Activated T-cell treated with anti-CD3 and anti-CD28 coated beads, Interleukin-2, amount 50 U/mL, for 24 hours (primary cell): Measurements from ENCODE around the gene FRK.

Source experiments
- DNase-seq: peaks from one replicate; pipeline ENCODE4 v3.0.0-alpha.2; 2020
- H3K27ac Mint-ChIP-seq: 2 replicates; pipeline ENCODE4 v1.8.0; 2020; ENCODE audit warnings: mild to moderate bottlenecking, mixed read lengths
- H3K27me3 Mint-ChIP-seq: 2 replicates; pipeline ENCODE4 v1.8.0; 2020; ENCODE audit warnings: mixed read lengths
- H3K36me3 Mint-ChIP-seq: 2 replicates; pipeline ENCODE4 v1.8.0; 2020; ENCODE audit warnings: low read depth, mixed read lengths
- H3K4me1 Mint-ChIP-seq: 2 replicates; pipeline ENCODE4 v1.8.0; 2020; ENCODE audit warnings: low read depth, mixed read lengths
- H3K4me3 Mint-ChIP-seq: 2 replicates; pipeline ENCODE4 v1.8.0; 2020; ENCODE audit warnings: mild to moderate bottlenecking, moderate library complexity, mixed read lengths
- H3K9me3 Mint-ChIP-seq: 2 replicates; pipeline ENCODE4 v1.8.0; 2020; ENCODE audit warnings: mixed read lengths

The FRK gene

DNA sequence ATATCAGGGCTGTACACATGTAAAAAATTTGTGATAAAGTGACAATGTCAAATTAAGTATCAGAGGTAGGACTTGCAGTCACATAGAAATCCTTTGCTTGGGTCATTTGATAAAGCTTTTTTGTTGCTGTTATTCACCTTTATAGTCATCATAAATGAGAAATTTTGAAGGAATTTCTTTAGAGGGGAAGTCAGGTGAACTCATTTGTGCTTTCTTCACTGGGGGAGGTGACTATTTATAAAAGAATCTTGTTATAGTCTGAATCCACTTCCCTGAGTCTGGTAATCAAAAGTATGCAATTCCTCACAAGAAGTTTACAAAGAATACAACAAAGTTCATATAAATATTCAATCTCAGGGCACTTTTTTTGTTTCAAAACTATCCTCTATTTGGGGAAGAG is 47.7 kb downstream of the FRK start:
- no peak overlapping the region for H3K4me3 Mint-ChIP-seq
- H3K36me3 Mint-ChIP-seq = no peaks in the 10 kb centered on the region
- no peaks in the 10 kb centered on the region for H3K9me3 Mint-ChIP-seq
- H3K27ac Mint-ChIP-seq = no peak overlapping the region
- peaks cover 45% of the 10 kb centered on the region for H3K27me3 Mint-ChIP-seq
- peaks cover 22% of the 10 kb centered on the region for H3K4me1 Mint-ChIP-seq
- no peak for DNase-seq

DNA sequence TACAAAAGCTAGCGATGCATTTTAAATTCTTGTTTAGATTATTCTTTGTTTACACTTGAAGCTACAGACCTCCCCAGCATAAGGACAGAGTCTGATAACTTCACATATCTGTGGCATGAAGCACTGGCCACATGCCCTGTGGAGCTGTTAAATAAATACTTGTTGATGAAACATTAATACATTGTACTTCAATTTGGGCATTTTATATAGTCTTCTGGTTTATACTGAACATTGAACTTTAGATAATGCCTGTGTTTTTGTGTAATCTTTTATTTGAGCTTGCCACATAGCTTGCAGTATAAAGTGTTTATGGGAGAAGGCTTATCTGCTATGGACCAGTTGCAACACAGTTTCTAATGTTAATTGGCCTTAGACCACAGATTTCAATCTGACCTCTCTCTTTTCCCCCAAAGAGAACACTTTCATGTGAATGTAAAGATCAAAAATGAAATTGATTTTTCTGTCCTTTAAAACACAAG is 48.2 kb downstream of the FRK start:
- Mint-ChIP-seq H3K27ac (no peak overlapping the region), H3K4me1 (peaks cover 22% of the 10 kb centered on the region), H3K27me3 (peaks cover 40% of the 10 kb centered on the region), H3K9me3 (no peaks in the 10 kb centered on the region), H3K36me3 (no peaks in the 10 kb centered on the region), H3K4me3 (no peak overlapping the region)
- DNase-seq = no peak

DNA sequence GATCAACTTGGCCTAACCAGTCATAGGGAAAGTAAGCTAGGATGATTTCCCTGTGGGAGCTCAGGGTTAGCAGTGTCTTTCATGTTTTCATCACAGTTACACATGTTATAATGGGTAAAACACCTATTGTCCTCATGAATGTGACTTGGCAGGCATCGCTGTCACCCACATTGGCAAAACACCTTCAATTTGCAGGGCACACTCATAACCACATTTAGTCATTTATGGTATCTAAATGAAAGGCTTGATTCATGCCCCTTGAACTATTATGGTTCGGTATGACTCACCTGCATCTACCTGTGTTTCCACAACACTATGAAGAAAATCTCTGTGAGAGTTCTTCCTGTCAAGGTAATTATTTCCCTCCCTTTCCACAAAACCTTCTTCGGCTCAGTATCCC is 49.2 kb downstream of the FRK start:
- Mint-ChIP-seq H3K9me3 (no peaks in the 10 kb centered on the region), H3K27me3 (peaks cover 35% of the 10 kb centered on the region), H3K27ac (peak overlapping the region; percentile 86), H3K4me3 (no peak overlapping the region), H3K36me3 (no peaks in the 10 kb centered on the region), H3K4me1 (peaks cover 22% of the 10 kb centered on the region)
- DNase-seq = peak; percentile 29

DNA sequence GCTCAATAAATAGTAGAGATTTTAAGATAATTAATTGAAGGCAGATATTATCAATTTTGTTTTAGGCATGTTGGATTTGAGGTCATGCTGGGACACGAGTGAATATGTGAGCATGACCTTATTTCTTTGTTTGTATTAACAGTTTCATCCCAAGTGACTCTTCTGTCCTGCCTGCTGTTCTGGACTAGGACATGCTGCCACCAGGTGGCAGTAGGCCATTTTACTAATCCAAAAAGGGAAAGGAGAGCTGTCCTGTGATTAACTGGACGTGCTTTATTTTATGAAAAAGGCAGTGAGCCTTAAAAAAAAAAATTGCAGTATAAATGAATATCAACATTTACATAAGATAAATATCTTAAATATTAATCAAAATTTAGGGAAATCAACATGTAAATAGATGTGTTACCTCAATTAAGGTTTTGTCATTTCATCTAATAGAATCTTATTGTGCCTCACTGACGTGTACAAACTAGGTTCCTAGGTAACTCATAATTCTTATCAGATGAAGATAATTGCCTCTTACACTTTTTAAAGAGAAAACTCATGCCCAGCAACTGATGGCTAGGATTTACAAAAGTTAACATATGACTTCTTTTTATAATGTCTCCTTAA is 49.8 kb downstream of the FRK start:
- H3K36me3 Mint-ChIP-seq = no peaks in the 10 kb centered on the region
- no peak overlapping the region for H3K4me3 Mint-ChIP-seq
- peak; percentile 36 for DNase-seq
- H3K4me1 Mint-ChIP-seq = peaks cover 22% of the 10 kb centered on the region
- peak overlapping the region; percentile 86 for H3K27ac Mint-ChIP-seq
- H3K27me3 Mint-ChIP-seq = peaks cover 32% of the 10 kb centered on the region
- H3K9me3 Mint-ChIP-seq = no peaks in the 10 kb centered on the region

DNA sequence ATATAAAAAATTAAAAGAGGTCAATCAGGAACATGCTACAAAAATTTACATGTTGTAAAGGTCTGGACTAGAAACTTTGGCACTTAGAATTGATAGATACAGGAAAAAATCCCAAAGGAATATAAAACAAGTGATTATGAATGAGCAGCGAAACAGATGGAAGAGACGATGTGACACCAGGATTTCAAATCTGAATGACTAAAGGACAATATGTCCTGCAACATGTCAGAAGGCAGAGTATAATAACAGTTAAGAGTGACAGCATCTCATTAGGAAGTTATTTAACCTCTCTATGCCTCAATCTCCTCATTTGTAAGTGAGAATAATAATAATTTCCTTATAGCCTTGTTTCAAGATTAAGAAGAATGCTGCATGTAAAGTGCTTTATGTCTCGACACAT is 50.3 kb downstream of the FRK start:
- no peak overlapping the region for H3K4me3 Mint-ChIP-seq
- DNase-seq = no peak
- peaks cover 22% of the 10 kb centered on the region for H3K4me1 Mint-ChIP-seq
- H3K27ac Mint-ChIP-seq = no peak overlapping the region
- no peaks in the 10 kb centered on the region for H3K9me3 Mint-ChIP-seq
- H3K36me3 Mint-ChIP-seq = no peaks in the 10 kb centered on the region
- H3K27me3 Mint-ChIP-seq = peaks cover 27% of the 10 kb centered on the region

DNA sequence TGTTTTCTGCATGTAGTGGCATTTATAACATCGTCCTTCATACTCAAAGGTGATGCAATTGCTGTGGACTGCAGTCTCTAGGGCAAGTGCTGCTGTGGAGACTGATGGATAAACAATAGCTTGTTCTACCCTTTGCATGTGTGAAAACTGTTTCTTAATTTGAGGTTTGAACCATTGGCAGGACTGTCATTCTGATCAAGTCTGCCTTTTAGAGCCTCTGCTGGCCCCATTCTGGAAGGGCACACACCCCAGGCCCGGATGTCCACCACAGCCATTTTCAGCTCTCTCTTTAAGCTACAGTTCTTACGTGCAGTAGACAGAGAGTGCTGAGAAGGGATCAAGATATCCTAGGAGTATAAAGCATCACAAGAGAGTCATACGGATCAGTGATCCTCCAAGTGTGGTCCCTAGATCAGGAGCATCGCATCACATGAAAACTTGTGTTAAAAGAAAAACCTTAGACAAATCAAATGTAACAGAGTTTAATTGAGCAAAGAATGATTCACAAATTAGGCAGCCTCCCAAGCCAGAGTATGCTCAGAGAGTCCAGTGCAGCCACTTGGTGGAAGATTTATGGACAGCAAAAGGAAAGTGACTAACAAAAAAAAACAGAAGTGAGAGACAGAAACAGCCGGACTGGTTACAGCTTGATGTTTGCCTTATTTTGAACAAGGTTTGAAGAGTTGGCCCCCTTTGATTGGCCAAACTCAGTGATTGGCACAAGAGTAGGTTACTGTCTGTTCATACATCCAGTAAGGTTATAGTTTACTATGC is 52.0 kb downstream of the FRK start:
- no peak for DNase-seq
- Mint-ChIP-seq H3K36me3 (no peaks in the 10 kb centered on the region), H3K9me3 (no peaks in the 10 kb centered on the region), H3K27me3 (peaks cover 13% of the 10 kb centered on the region), H3K27ac (peak overlapping the region; percentile 23), H3K4me3 (no peak overlapping the region), H3K4me1 (peaks cover 22% of the 10 kb centered on the region)

DNA sequence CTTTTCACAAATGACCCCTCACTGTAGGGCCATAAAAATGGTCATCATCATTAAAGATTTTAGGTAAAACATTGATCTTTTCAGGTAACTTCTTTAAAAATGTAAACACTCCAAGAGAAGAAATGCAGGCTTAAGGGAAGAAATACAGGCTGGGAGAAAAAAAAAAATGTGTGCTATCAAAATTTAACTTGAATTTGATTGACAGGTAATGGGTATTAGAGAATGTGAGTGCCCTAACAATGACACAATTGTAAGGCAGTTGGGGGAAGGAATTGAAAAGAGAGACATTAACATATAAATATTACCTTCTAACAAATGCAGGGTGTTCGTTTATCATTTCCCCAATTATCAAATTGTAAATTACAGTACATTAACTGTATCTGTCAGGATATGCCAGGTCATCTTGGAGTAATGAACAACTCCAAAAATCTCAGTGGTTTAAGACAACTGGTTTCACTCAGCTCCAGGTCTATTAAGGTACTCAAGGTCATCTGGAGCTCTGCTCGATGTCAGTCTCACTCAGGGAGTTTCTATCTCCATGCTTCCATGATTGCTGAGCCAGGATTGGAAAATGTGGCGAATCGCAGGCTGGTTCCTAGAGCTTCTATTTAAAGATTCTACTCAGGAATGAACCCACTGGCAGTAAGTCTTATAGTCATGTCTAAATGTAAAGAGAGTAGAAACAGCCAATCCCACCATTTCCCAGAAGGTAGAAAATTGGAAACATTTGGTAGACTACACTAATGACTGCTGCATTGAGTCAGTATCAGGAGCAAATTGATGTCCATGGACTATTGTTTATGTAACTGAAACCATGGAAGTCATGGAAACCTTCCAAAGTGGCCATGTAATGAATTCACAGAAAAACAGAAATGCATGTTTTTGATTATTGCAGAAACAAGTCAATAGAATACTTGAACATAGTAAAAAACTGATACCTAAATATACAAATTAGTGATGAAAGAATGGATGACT is 55.6 kb downstream of the FRK start:
- Mint-ChIP-seq H3K27me3 (peaks cover 11% of the 10 kb centered on the region), H3K9me3 (no peaks in the 10 kb centered on the region), H3K4me3 (no peak overlapping the region), H3K36me3 (no peaks in the 10 kb centered on the region), H3K4me1 (peaks cover 3% of the 10 kb centered on the region), H3K27ac (no peak overlapping the region)
- no peak for DNase-seq

DNA sequence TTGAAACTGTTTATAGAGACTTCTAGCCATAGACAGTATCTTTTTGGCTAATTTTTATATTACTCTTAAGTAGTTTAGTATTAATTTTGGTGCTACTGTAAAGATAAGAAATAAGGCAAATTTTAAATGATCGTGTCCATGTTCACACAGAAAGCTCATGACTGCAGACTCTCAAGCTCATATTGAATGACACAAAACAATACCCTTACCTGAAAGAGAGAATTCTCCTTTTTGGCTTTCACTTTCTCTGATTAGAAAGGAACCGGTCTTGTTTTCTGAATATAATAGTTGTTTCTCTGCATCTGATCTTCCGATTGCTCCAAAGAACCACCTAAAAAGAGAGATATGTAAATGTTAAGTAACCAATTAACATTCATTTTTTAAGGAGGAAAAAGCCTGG is 57.0 kb downstream of the FRK start:
- no peaks in the 10 kb centered on the region for H3K4me1 Mint-ChIP-seq
- no peaks in the 10 kb centered on the region for H3K9me3 Mint-ChIP-seq

DNA sequence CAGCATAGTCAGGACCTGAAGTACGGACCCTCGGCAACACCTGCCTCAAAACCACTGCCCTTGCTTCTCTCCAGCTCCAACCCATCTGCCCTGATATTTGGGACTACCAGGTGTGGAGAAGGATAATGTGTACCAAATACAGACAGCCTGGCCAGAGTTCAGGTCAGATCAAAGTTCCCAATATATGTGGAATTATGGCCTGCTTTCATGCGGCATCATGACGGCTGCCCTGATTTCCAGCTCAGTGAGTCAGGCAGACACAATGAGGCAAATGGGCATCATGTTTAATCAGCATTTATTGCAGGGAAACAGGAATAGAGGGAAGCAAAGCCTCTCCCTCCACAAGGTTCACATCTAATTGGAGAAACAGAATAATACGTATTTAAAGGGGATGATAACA is 57.9 kb downstream of the FRK start:
- DNase-seq = no peak
- no peaks in the 10 kb centered on the region for H3K9me3 Mint-ChIP-seq
- no peaks in the 10 kb centered on the region for H3K4me1 Mint-ChIP-seq
- no peak overlapping the region for H3K4me3 Mint-ChIP-seq
- H3K27me3 Mint-ChIP-seq = peaks cover 8% of the 10 kb centered on the region
- no peaks in the 10 kb centered on the region for H3K36me3 Mint-ChIP-seq
- H3K27ac Mint-ChIP-seq = no peak overlapping the region

More for the DNA sequence above, 57.0 kb downstream of the FRK start:
- peaks cover 10% of the 10 kb centered on the region for H3K27me3 Mint-ChIP-seq
- no peak for DNase-seq
- H3K36me3 Mint-ChIP-seq = no peaks in the 10 kb centered on the region
- H3K4me3 Mint-ChIP-seq = no peak overlapping the region
- no peak overlapping the region for H3K27ac Mint-ChIP-seq

DNA sequence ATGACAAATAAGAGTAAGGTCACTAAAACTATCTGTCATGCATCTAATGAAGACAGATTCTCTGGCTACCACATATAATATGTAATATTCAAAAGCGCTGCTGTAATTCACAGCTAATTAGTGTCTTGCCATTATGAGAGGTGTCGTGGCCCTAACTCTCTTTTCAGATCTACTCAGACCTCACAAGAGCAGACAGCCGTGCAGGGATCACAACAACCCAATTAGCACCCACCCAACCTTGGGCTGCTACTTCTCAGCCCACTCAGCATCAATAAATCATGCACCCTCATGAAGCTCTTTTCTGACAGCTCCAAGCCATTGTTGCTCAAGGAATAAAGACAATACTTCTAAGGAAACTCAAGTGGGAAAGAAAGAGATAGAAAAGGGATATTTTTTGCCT is 61.5 kb downstream of the FRK start:
- Mint-ChIP-seq H3K36me3 (no peaks in the 10 kb centered on the region), H3K9me3 (no peaks in the 10 kb centered on the region), H3K27ac (no peak overlapping the region), H3K4me3 (no peak overlapping the region), H3K27me3 (peaks cover 13% of the 10 kb centered on the region), H3K4me1 (no peaks in the 10 kb centered on the region)
- no peak for DNase-seq

DNA sequence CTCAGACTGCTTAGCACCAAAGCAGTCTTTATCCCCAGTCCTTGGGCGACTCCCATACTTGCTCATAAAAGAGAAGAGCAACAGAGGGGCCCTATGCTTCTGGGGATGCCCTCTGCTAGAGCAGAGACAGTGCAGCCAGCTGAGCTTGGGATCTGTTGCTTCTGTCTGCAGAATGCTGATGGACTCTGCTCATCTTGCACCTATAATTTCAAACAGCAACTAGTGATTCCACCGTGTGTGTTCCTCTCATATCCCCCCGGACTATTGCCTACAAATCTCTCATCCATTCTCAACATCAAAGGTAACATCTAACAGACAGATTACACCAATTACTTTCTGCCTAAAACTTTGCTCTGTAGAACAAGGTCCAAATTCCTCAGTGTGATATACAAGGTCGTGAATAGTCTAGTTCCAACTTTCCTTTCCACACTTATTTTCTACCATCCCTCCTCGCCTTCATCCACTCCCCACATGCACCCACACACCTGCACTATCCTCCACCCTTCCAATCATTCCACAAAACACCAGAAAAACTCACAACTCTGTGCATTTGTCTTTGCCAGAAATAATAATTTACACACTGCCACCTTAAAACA is 62.6 kb downstream of the FRK start:
- no peaks in the 10 kb centered on the region for H3K9me3 Mint-ChIP-seq
- H3K4me1 Mint-ChIP-seq = no peaks in the 10 kb centered on the region
- H3K27me3 Mint-ChIP-seq = peaks cover 13% of the 10 kb centered on the region
- no peaks in the 10 kb centered on the region for H3K36me3 Mint-ChIP-seq
- DNase-seq = no peak
- no peak overlapping the region for H3K27ac Mint-ChIP-seq
- H3K4me3 Mint-ChIP-seq = no peak overlapping the region

DNA sequence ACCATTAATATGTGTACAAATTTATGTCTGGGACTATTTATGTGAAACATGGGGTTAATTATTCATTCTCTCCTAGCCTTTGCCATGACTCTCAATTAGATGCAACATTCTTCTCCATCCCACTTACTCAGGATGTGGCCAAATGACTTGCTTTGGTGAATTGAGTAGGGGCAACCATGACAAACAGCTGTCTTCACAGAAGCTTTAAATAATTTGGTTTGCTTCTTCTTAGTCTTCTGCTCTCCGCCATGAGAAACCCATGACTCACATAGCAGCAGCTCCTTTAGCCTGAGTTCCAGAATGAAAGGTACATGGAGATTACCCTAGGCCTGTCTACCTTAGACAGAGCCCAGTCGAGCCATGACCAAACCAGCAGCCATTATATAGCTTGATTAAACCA is 74.7 kb downstream of the FRK start:
- H3K9me3 Mint-ChIP-seq = peaks cover 4% of the 10 kb centered on the region
- no peak overlapping the region for H3K4me3 Mint-ChIP-seq
- H3K4me1 Mint-ChIP-seq = no peaks in the 10 kb centered on the region
- H3K36me3 Mint-ChIP-seq = no peaks in the 10 kb centered on the region
- no peak overlapping the region for H3K27ac Mint-ChIP-seq
- H3K27me3 Mint-ChIP-seq = peaks cover 6% of the 10 kb centered on the region
- DNase-seq = no peak

DNA sequence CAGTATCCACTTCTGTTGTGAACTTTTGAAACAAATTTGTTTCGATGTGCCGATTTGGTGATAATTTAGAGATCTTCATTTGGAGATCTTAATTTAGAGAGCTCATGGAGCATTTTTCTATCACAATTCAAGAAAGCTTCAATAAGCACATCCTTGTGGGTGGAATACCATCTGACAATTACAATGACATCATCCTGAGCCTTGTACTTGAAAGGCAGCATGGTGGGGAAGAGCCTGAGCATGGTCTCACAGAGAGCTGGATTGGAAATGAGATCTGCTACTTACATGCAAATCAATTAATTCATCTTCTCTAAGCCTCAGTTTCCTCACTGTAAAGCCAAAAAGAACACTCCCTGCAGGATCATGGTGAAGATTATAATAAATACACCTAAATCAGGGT is 75.9 kb downstream of the FRK start:
- Mint-ChIP-seq H3K27ac (no peak overlapping the region), H3K27me3 (no peaks in the 10 kb centered on the region), H3K9me3 (no peaks in the 10 kb centered on the region), H3K4me3 (no peak overlapping the region), H3K36me3 (no peaks in the 10 kb centered on the region), H3K4me1 (no peaks in the 10 kb centered on the region)
- no peak for DNase-seq

DNA sequence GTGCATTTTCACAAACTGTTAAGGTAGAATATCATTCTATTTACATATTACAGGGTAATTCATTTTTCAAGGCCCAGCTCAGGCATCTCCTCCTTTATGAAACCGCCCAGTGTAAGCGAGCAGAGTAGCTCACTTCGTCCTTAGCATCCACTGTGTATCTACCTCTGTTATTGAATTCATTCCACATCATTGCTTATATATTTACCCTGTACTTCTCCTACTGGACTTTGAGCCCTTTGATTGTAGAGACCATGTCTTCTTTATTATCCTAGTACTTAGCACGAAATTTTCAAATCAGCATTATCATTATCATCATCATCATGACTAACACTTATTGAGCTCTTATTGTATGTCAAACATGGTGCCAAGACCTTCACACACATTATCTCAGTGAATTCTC is 76.7 kb downstream of the FRK start:
- Mint-ChIP-seq H3K4me3 (no peak overlapping the region), H3K36me3 (no peaks in the 10 kb centered on the region), H3K4me1 (no peaks in the 10 kb centered on the region), H3K27ac (no peak overlapping the region), H3K9me3 (no peaks in the 10 kb centered on the region), H3K27me3 (no peaks in the 10 kb centered on the region)
- DNase-seq = no peak
